Endothelial cell of umbilical vein (primary cell): Measurements from ENCODE around the gene ISX.

Experiments used
- CTCF ChIP-seq, 2 donors: IDR thresholded peaks; 1 replicate in 1 of 2; 2 replicates in 1 of 2; pipeline ENCODE4 v1.5.1; 2011; ENCODE audit warnings: low read length in 2 of 2, mild to moderate bottlenecking in 2 of 2, moderate library complexity in 2 of 2, control low read depth in 1 of 2, inconsistent platforms in 1 of 2, low read depth in 1 of 2; ENCODE audit not compliant: insufficient read depth in 1 of 2; ENCODE audit errors: extremely low read depth in 1 of 2
- EZH2 ChIP-seq: IDR thresholded peaks from 2 replicates; pipeline ENCODE4 v1.6.1; 2012; ENCODE audit warnings: borderline replicate concordance, low read depth, mild to moderate bottlenecking, moderate library complexity, low read length, inconsistent platforms; ENCODE audit not compliant: severe bottlenecking
- GATA2 ChIP-seq: IDR thresholded peaks from 2 replicates; pipeline ENCODE4 v1.7.0; 2011; ENCODE audit warnings: low read depth, mild to moderate bottlenecking, moderate library complexity, mixed read lengths, low read length; ENCODE audit not compliant: insufficient read length, insufficient read depth
- JUN ChIP-seq: IDR thresholded peaks from 2 replicates; pipeline ENCODE4 v1.6.1; 2011; ENCODE audit warnings: borderline replicate concordance, low read depth; ENCODE audit not compliant: insufficient read length, insufficient read depth
- MAX ChIP-seq: IDR thresholded peaks from 2 replicates; pipeline ENCODE4 v1.6.1; 2011; ENCODE audit not compliant: insufficient read depth, insufficient read length
- POLR2A ChIP-seq: IDR thresholded peaks from 2 replicates; pipeline ENCODE4 v1.6.1; 2012; ENCODE audit warnings: low read depth, mild to moderate bottlenecking, control low read depth, low read length
- POLR2AphosphoS5 ChIP-seq: IDR thresholded peaks from 2 replicates; pipeline ENCODE4 v1.6.1; 2012; ENCODE audit warnings: low read depth, mild to moderate bottlenecking, control low read depth, low read length, moderate library complexity; ENCODE audit not compliant: insufficient read depth

- TF ChIP-seq CTCF (IDR thresholded peaks at IDR 0.05; ENCODE audit: extremely low read depth in 1 of 2, insufficient read depth in 1 of 2, low read depth in 1 of 2, low read length in 2 of 2): no peak
- TF ChIP-seq POLR2A: no peak
- TF ChIP-seq EZH2: no peak
- TF ChIP-seq GATA2: no peak
- TF ChIP-seq POLR2AphosphoS5: no peak
- no peak for TF ChIP-seq JUN
- TF ChIP-seq MAX: no peak
Measured at GRCh38 chr22:35065796-35066218, at the start of gene ISX.
